22Rv1 (cell line): ENCODE measurements around the gene EHD4.

Source experiments
- ZFX ChIP-seq: fragments of 450-650 bp; IDR thresholded peaks from 2 replicates; pipeline ENCODE4 v1.6.1; 2017; ENCODE audit warnings: antibody characterized with exemption, borderline replicate concordance
- TF ChIP-seq, protein P1 (sequence below): fragments of 450-650 bp; IDR thresholded peaks from 2 replicates; pipeline ENCODE4 v1.5.1; 2017; ENCODE audit warnings: mild to moderate bottlenecking

DNA sequence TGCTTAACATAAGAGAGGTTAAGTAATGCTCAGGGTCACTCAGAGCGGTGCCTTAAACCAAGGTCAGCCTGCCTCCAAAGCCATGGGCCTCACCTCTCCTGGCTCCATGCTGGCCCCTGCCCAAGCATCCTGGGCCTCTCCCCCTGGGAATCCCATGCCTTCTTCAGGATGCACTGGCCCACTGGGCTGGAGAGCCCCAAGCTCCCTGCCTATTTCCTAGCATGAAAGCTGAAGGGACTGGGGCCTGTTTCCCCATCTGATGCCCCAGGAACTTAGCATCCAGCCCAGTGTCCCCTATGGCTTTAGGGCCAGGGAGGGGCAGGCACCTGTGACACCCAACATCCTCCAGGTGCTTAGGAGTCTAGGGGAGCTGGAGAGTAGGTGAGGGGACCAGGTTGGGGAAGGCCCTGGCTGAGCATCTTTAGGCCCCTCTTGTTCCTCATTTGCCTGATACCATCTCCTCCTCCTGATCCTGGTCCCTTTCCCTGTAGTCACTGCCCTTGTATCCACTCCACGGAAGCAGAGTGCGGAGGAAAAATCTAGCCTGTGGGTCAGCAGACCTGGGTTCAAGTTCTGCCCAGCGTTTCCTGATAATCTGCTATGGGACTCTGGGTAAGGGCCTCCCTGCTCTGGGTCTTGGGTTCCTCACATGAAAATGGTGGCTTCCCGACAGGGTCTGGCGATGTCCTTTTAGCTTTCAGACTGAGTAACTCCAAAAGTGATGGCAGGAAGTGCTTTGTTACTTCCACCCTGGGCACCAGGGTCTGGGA lies 28.6 kb downstream of the EHD4 start:
- TF ChIP-seq, protein P1, sequence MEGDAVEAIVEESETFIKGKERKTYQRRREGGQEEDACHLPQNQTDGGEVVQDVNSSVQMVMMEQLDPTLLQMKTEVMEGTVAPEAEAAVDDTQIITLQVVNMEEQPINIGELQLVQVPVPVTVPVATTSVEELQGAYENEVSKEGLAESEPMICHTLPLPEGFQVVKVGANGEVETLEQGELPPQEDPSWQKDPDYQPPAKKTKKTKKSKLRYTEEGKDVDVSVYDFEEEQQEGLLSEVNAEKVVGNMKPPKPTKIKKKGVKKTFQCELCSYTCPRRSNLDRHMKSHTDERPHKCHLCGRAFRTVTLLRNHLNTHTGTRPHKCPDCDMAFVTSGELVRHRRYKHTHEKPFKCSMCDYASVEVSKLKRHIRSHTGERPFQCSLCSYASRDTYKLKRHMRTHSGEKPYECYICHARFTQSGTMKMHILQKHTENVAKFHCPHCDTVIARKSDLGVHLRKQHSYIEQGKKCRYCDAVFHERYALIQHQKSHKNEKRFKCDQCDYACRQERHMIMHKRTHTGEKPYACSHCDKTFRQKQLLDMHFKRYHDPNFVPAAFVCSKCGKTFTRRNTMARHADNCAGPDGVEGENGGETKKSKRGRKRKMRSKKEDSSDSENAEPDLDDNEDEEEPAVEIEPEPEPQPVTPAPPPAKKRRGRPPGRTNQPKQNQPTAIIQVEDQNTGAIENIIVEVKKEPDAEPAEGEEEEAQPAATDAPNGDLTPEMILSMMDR, result no peak
- no peak for TF ChIP-seq ZFX
